H1 (cell line): ENCODE measurements around the gene FAM181A. TPM values are rescaled to one million over a fixed set of nuclear protein-coding genes. Genes with fewer than 3 reads are reported as not detected.
A peak's percentile ranks its signal among the peaks of the same experiment; 100 is the strongest.

Experiments
- CTCF ChIA-PET: fragments of 300-600 bp; sonication (Branson Sonifier 250); formaldehyde crosslinking; loops from one replicate; lab custom pipeline; 2021; ENCODE audit not compliant: partially characterized antibody; lab: Charles Lee
- POLR2A ChIA-PET: fragments of 300-600 bp; sonication (Branson Sonifier 250); formaldehyde crosslinking; loops from one replicate; lab custom pipeline; 2021; ENCODE audit warnings: inconsistent platforms; ENCODE audit not compliant: partially characterized antibody; lab: Charles Lee
- DNase-seq, 2 experiments: peaks; one replicate each; pipeline versions ENCODE4 v3.0.0 to v3.0.0-alpha.2; 2010 to 2022; ENCODE audit warnings: low spot score in 2 of 2, low read depth in 1 of 2, mixed read lengths in 1 of 2
- FAIRE-seq: peaks from 2 replicates; lab custom pipeline; 2011; peaks lifted over from hg19 to GRCh38; lab: Jason Lieb, UNC
- H2AFZ ChIP-seq: 2 replicates; pipeline ENCODE4 v1.8.1; 2012; ENCODE audit warnings: low read length, inconsistent platforms
- H2AK5ac ChIP-seq: 2 replicates; pipeline ENCODE4 v1.6.1; 2013; ENCODE audit warnings: low read depth, low read length
- H2BK120ac ChIP-seq: replicated peaks from 2 replicates; pipeline ENCODE3; 2013; ENCODE audit warnings: low read depth, low read length, inconsistent platforms
- H2BK12ac ChIP-seq: 2 replicates; pipeline ENCODE4 v1.6.1; 2013; ENCODE audit warnings: low read depth, low read length
- H2BK15ac ChIP-seq: 2 replicates; pipeline ENCODE4 v1.6.1; 2013; ENCODE audit warnings: low read length
- H2BK20ac ChIP-seq: 2 replicates; pipeline ENCODE4 v1.6.1; 2013; ENCODE audit warnings: low read length
- H2BK5ac ChIP-seq: 2 replicates; pipeline ENCODE4 v1.6.1; 2013; ENCODE audit warnings: low read depth, low read length
- H3K14ac ChIP-seq: 2 replicates; pipeline ENCODE4 v1.6.1; 2013; ENCODE audit warnings: inconsistent platforms; ENCODE audit not compliant: insufficient read length
- H3K18ac ChIP-seq: 2 replicates; pipeline ENCODE4 v1.6.1; 2013; ENCODE audit warnings: low read length; ENCODE audit errors: extremely low read depth
- H3K23ac ChIP-seq: 2 replicates; pipeline ENCODE4 v1.6.1; 2013; ENCODE audit warnings: inconsistent platforms; ENCODE audit not compliant: insufficient read length
- H3K23me2 ChIP-seq: 2 replicates; pipeline ENCODE4 v1.6.1; 2013; ENCODE audit warnings: low read depth, low read length
- H3K27ac ChIP-seq: 2 replicates; pipeline ENCODE4 v1.6.1; 2011; ENCODE audit warnings: low read depth, low read length, inconsistent platforms
- H3K27me3 ChIP-seq, 4 experiments: replicated peaks in 1 of 4; 1 replicate in 1 of 4; 2 replicates in 3 of 4; pipeline versions ENCODE4 v1.6.1 to v1.8.1; 2011 to 2013; ENCODE audit warnings: low read length in 3 of 4, mild to moderate bottlenecking in 3 of 4, inconsistent platforms in 2 of 4, mixed read lengths in 2 of 4, moderate library complexity in 1 of 4; ENCODE audit not compliant: control insufficient read depth in 3 of 4, insufficient read depth in 3 of 4; ENCODE audit errors: extremely low read depth in 1 of 4
- H3K36me3 ChIP-seq, 4 experiments: 2 replicates each; pipeline versions ENCODE4 v1.6.1 to v1.8.1; 2011 to 2013; ENCODE audit warnings: mild to moderate bottlenecking in 4 of 4, low read length in 3 of 4, moderate library complexity in 2 of 4, control low read depth in 1 of 4, inconsistent platforms in 1 of 4; ENCODE audit not compliant: insufficient read depth in 4 of 4, control insufficient read depth in 2 of 4
- H3K4ac ChIP-seq: replicated peaks from 2 replicates; pipeline ENCODE3; 2013; ENCODE audit warnings: low read length, low read depth, mixed read lengths, inconsistent platforms; ENCODE audit not compliant: insufficient read length
- H3K4me1 ChIP-seq, 4 experiments: replicated peaks in 1 of 4; 1 replicate in 1 of 4; 2 replicates in 3 of 4; pipeline versions ENCODE4 v1.6.1 to v1.8.1; 2011 to 2013; ENCODE audit warnings: low read length in 3 of 4, inconsistent platforms in 2 of 4, mixed read lengths in 1 of 4; ENCODE audit not compliant: insufficient read depth in 4 of 4, control insufficient read depth in 3 of 4
- H3K4me2 ChIP-seq, 2 experiments: 2 replicates each; pipeline versions ENCODE4 v1.6.1 to v1.8.1; 2011 to 2013; ENCODE audit warnings: low read depth in 2 of 2, low read length in 2 of 2, control low read depth in 1 of 2, inconsistent platforms in 1 of 2, mild to moderate bottlenecking in 1 of 2; ENCODE audit not compliant: insufficient read depth in 1 of 2
- H3K4me3 ChIP-seq, 4 experiments: fragments of 200-600, 300-600 bp in 1 of 4; sonication (generic), shearing (Covaris generic), sonication (Bioruptor Twin) in 1 of 4; 2 replicates each; pipeline versions ENCODE4 v1.5.1 to v1.8.1; 2011 to 2016; ENCODE audit warnings: low read length in 4 of 4, low read depth in 3 of 4, control low read depth in 2 of 4, inconsistent platforms in 2 of 4, mild to moderate bottlenecking in 2 of 4, mixed read lengths in 1 of 4, moderate library complexity in 1 of 4; ENCODE audit not compliant: insufficient read depth in 2 of 4; ENCODE audit errors: extremely low read depth in 1 of 4
- H3K56ac ChIP-seq: replicated peaks from 2 replicates; pipeline ENCODE3; 2013; ENCODE audit warnings: low read depth, mild to moderate bottlenecking, mixed read lengths, low read length, inconsistent platforms; ENCODE audit not compliant: insufficient read length
- H3K79me1 ChIP-seq: 2 replicates; pipeline ENCODE4 v1.6.1; 2013; ENCODE audit warnings: low read depth, low read length, control low read depth
- H3K79me2 ChIP-seq, 2 experiments: 2 replicates each; pipeline versions ENCODE4 v1.6.1 to v1.8.1; 2012 to 2013; ENCODE audit warnings: low read length in 2 of 2, mild to moderate bottlenecking in 2 of 2, inconsistent platforms in 1 of 2; ENCODE audit not compliant: insufficient read depth in 2 of 2, control insufficient read depth in 1 of 2
- H3K9ac ChIP-seq, 4 experiments: replicated peaks in 1 of 4; 1 replicate in 1 of 4; 2 replicates in 3 of 4; pipeline versions ENCODE4 v1.6.1 to v1.8.1; 2011 to 2013; ENCODE audit warnings: low read depth in 3 of 4, low read length in 3 of 4, control low read depth in 2 of 4, mild to moderate bottlenecking in 2 of 4, moderate library complexity in 2 of 4, inconsistent platforms in 1 of 4; ENCODE audit errors: extremely low read depth in 1 of 4
- H3K9me3 ChIP-seq, 2 experiments: 2 replicates each; pipeline versions ENCODE4 v1.6.1 to v1.8.1; 2012 to 2013; ENCODE audit warnings: mild to moderate bottlenecking in 2 of 2, moderate library complexity in 2 of 2, control low read depth in 1 of 2, inconsistent platforms in 1 of 2, low read depth in 1 of 2, low read length in 1 of 2, mixed read lengths in 1 of 2; ENCODE audit not compliant: insufficient read depth in 2 of 2
- H4K20me1 ChIP-seq, 2 experiments: replicated peaks in 1 of 2; 2 replicates each; pipeline versions ENCODE3 to v1.8.1; 2011 to 2013; ENCODE audit warnings: inconsistent platforms in 2 of 2, low read length in 2 of 2, mild to moderate bottlenecking in 1 of 2; ENCODE audit not compliant: insufficient read depth in 2 of 2, control insufficient read depth in 1 of 2
- H4K5ac ChIP-seq: 2 replicates; pipeline ENCODE4 v1.6.1; 2013; ENCODE audit warnings: low read length, low read depth, mixed read lengths, inconsistent platforms; ENCODE audit not compliant: insufficient read length
- H4K8ac ChIP-seq: 2 replicates; pipeline ENCODE4 v1.8.0; 2013; ENCODE audit warnings: mild to moderate bottlenecking, moderate library complexity, low read length, inconsistent platforms; ENCODE audit not compliant: insufficient read depth; ENCODE audit errors: extremely low read depth
- H4K91ac ChIP-seq: replicated peaks from 2 replicates; pipeline ENCODE3; 2013; ENCODE audit warnings: low read length, mixed read lengths, inconsistent platforms; ENCODE audit not compliant: insufficient read length
- CBX5 ChIP-seq: fragments of 300-800, 300-1000 bp; sonication (generic); IDR thresholded peaks from 2 replicates; pipeline ENCODE4 v1.7.1; 2016; ENCODE audit warnings: antibody characterized with exemption, low read length, low read depth
- EZH2 ChIP-seq: fragments of 200-600 bp; sonication (generic); IDR thresholded peaks from 2 replicates; pipeline ENCODE4 v1.7.1; 2012; ENCODE audit warnings: low read depth, mild to moderate bottlenecking, moderate library complexity, low read length, inconsistent platforms; ENCODE audit not compliant: severe bottlenecking
- WGBS, 2 experiments: shearing (Covaris generic) in 1 of 2; methylation state at CpG; one replicate each; pipeline versions ENCODE4 v1.1.6 to v1.1.7; 2013 to 2015; ENCODE audit warnings: low lambda C conversion rate in 2 of 2, mixed read lengths in 2 of 2, inconsistent platforms in 1 of 2, low coverage in 1 of 2, missing lambda C conversion rate in 1 of 2; ENCODE audit not compliant: insufficient replicate concordance in 2 of 2, insufficient coverage in 1 of 2, insufficient read length in 1 of 2; ENCODE audit errors: extremely low coverage in 1 of 2, missing lambda C conversion rate in 1 of 2; 5-methylcytosine and 5-hydroxymethylcytosine counted together
- polyA plus RNA-seq, 7 experiments: library from polyadenylated mRNA; depleted of rRNA in 3 of 7; stranded (reverse) in 5 of 7; unstranded in 2 of 7; fragments of >200 nt in 5 of 7; fragments of 200-250 nt in 2 of 7; gene quantifications; 1 replicate in 5 of 7; 2 replicates in 1 of 7; 4 replicates in 1 of 7; pipeline versions ENCODE4 v1.2.1 to v1.2.3, GENCODE V29; 2011 to 2013; ENCODE audit warnings: missing spikeins in 2 of 7, mixed read lengths in 2 of 7
- total RNA-seq: library from RNA; stranded (reverse); fragmentation: NEBNext Ultra II Directional; extraction: Animal tissue kit (Norgen Biotek cat#: 25700); gene quantifications from 2 replicates; pipeline ENCODE4 v1.2.1, GENCODE V29; 2021

FAM181A gene
- total and polyA plus RNA-seq, 2 of the 8 experiments (the other 6 are each of a cell fraction or from before 2014, with no cell fraction given): not detected

DNA sequence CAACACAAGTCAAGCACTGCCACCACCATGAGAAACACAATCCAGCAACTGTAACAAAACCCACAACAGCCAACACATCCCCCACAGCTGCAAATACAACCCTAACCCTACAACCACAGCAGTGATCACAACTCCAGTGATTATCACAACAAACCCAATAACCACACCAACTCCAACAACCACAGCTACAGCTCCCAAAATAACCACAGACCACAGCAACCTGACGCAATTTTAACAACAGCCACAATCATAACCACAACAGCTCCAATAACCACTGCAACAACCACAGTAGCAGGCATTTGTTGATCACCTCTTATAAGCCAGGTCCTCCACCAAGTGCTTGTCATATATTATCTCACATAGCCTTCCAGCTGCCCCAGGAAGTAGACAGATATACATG is 42.2 kb upstream of the FAM181A start:
- H3K4ac ChIP-seq: no peak overlapping the region
- H3K23ac ChIP-seq: no peak overlapping the region
- no peak for FAIRE-seq
- no peak overlapping the region for H4K5ac ChIP-seq
- H3K18ac ChIP-seq: no peak overlapping the region
- no peaks in the 10 kb centered on the region for H3K36me3 ChIP-seq
- CTCF ChIA-PET: interaction anchor here (0.9 to 2.3 kb wide), 6 partner anchors 8 to 236 kb away, joined by 3 to 13 read pairs (median 4); partner anchors contain the start of gene PRIMA1
- no peak overlapping the region for H2BK12ac ChIP-seq
- H3K4me3 ChIP-seq: no peak overlapping the region
- H4K91ac ChIP-seq: no peak overlapping the region
- H2BK15ac ChIP-seq: no peak overlapping the region
- no peaks in the 10 kb centered on the region for H3K79me1 ChIP-seq
- no peaks in the 10 kb centered on the region for H4K20me1 ChIP-seq
- 86% methylated on average over 1 of the region's 1 CpG; no CpG with 5 or more reads in 1 of the 2 experiments for WGBS, 2 experiments
- DNase-seq: no peak
- H2AK5ac ChIP-seq: no peak overlapping the region
- H2BK120ac ChIP-seq: no peak overlapping the region
- peaks cover 0 to 3% (median 0%) of the 10 kb centered on the region in 4 experiments; a peak in 3 of 7 replicates for H3K4me1 ChIP-seq
- no peak overlapping the region for H3K14ac ChIP-seq
- H3K4me2 ChIP-seq: no peak overlapping the region
- H2BK5ac ChIP-seq: no peak overlapping the region
- H3K23me2 ChIP-seq: 0 out of 2 replicates have a peak, but pooled peaks cover 2% of the 10 kb centered on the region
- no peak overlapping the region for H2AFZ ChIP-seq
- no peak overlapping the region for H4K8ac ChIP-seq
- H3K79me2 ChIP-seq: no peaks in the 10 kb centered on the region
- no peak overlapping the region for H3K27ac ChIP-seq
- H3K9me3 ChIP-seq: 0 out of 4 replicates have a peak, but pooled peaks cover 0 to 4% of the 10 kb centered on the region in 2 experiments
- H3K9ac ChIP-seq: no peak overlapping the region
- no peaks in the 10 kb centered on the region; a peak in 1 of 7 replicates for H3K27me3 ChIP-seq
- POLR2A ChIA-PET: no interaction called here
- H3K56ac ChIP-seq: no peak overlapping the region
- H2BK20ac ChIP-seq: 0 out of 2 replicates have a peak overlapping the region, but pooled peaks have one; percentile 13
- TF ChIP-seq EZH2 (no peak), CBX5 (no peak)
